ENCODE results near the gene LARP1B.

DNA sequence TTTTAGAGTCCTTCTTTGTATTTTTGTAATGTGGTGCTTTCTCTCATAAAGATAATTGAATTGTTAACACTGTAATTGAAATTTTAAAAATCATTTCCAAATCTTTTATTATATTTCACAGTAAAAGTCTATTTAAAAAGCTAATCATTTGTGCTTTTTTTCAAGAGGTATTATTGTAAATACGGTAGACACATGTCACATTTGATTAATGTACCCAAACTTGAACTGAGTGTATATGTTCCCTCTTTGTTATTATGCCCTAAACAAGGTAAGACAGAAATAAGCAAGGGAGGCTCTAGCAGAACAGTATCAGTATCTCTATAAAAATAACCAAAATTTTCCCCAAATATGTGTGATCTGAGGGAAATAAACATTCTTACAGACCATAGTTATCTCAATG, 21.5 kb upstream of the LARP1B start:
- TF ChIP-seq, protein P1, sequence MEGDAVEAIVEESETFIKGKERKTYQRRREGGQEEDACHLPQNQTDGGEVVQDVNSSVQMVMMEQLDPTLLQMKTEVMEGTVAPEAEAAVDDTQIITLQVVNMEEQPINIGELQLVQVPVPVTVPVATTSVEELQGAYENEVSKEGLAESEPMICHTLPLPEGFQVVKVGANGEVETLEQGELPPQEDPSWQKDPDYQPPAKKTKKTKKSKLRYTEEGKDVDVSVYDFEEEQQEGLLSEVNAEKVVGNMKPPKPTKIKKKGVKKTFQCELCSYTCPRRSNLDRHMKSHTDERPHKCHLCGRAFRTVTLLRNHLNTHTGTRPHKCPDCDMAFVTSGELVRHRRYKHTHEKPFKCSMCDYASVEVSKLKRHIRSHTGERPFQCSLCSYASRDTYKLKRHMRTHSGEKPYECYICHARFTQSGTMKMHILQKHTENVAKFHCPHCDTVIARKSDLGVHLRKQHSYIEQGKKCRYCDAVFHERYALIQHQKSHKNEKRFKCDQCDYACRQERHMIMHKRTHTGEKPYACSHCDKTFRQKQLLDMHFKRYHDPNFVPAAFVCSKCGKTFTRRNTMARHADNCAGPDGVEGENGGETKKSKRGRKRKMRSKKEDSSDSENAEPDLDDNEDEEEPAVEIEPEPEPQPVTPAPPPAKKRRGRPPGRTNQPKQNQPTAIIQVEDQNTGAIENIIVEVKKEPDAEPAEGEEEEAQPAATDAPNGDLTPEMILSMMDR (conservative IDR thresholded peaks at IDR 0.05 in 1 of 2, IDR thresholded peaks at IDR 0.05 in 1 of 2; ENCODE audit: extremely low read depth in 1 of 2, insufficient read depth in 1 of 2, low read depth in 1 of 2, low read length in 2 of 2): no peak
- no peak for TF ChIP-seq EZH2 (IDR thresholded peaks at IDR 0.05; ENCODE audit: borderline replicate concordance, low read length)
